Measurements from ENCODE around the gene GCK.

Gene GCK

DNA sequence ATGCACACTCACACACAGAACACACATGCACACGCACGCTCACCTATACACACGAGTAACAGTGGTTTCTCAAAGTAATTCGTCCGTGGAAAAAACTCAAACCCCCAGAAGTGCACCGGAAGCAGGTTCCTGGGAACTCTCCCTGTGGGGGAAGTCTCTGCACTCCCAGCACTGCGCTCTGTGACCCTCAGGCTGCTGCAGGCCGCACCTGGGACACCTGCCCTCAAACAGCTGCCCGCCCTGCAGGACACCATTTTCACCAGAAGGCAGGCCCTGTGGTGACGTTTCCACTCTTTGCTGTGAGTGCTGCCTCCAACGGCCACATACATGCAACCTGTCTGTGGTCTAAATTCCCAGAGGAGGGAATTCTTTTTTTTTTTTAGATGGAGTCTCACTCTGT lies 32.8 kb upstream of the GCK start:
- no peak for DNase-seq

DNA sequence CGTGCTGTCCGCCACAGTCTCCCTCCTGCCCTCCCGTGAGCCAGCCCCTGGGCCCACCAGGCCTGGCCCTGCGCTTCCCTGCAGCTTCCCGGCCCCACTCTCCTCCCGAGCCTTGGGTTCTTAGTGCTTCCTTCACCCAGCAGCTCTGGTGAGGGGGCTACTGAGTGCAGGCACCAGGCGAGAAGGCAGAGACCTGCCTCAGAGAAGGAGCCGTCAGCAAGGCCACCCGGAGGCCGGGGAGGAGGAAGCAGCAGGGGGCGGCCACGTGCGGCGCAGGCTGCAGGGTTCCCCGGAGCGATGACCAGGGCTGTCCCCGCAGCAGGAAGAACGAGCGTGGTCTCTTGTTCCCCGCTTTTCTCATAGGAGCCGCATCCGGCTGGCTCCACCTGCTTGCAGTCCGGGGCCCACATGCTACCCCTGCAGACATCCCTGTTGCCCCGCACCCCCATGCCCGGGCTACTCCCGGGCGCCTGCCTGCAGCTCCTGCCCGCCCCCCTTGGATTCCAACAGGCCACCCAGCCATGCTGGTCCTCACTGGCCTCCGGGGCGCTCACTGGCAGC lies 32.1 kb upstream of the GCK start:
- DNase-seq = no peak

- no peak for DNase-seq
Observed at GRCh38 chr7:44220358-44221112, 31.3 kb upstream of the GCK start.

- DNase-seq = no peak
Observed at GRCh38 chr7:44220046-44220357, 30.8 kb upstream of the GCK start.

- no peak for DNase-seq
Observed at GRCh38 chr7:44219371-44220045, 30.3 kb upstream of the GCK start.

- no peak for DNase-seq
Observed at GRCh38 chr7:44218418-44219201, 29.4 kb upstream of the GCK start.

GRCh38 chr7:44217852-44218402 lies 28.7 kb upstream of the GCK start:
- DNase-seq = no peak

GRCh38 chr7:44217223-44217714 lies 28.0 kb upstream of the GCK start:
- DNase-seq = no peak

GRCh38 chr7:44216521-44217222 lies 27.4 kb upstream of the GCK start:
- no peak for DNase-seq

DNA sequence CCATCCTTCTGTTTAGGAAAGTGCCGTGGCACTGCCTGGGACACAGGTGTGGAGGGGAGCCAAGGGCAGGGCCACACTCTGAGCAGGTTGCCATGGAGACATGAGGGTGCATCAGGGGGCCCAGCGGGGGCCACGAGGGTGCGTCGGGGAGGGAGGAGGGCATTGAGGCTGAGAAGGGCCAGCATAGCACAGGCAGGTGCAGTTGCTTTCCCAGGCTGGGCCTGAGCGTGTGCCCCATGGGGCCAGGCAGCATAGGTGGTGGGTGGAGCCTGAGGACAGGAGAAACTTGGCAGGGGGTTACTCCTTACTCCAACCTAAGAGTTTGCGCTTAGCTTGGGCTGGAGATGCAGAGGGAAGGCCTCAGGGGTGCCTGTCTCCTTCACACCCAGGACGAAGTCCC lies 26.8 kb upstream of the GCK start:
- no peak for DNase-seq

DNA sequence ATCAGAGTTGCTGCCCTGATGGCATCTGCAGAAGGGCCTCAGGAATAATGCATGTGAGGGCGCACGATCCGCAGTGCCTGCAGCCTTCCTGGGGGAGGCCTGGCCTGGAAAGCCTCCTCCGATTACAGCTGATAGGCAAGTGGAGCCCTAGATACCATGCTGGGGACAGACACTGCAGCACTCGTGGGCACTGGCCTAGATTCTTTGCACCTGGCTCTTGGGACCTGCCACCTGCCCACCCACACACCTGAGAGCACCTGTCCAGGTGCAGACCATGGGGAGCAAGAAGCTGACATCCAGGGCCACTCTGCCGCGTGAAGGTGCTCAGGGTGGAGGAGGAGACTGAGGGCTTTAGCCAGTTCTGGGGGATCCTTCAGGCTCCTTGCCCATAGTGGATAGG lies 26.3 kb upstream of the GCK start:
- no peak for DNase-seq

DNA sequence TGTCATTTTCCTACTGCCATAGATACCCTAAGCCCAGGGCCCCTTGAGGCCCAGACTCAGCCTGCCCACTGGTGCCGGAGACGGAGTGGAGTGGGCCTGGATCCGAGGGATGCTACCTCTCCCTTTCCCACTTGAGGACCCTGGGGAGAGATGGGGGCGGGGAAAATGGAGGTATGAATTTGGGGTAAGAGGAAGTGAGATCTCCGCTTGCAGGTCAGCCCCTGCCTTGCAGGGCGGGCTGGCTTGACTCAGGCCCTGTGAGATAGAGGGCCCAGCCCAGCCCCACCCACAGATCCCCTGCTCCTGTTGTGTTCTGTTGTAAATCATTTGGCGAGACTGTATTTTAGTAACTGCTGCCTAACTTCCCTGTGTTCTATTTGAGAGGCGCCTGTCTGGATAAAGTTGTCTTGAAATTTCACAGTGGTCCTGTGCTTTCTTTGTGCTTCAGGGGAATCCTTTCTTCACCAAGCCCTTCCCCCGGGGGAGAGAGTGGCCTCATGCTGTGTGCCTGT lies 24.7 kb upstream of the GCK start:
- DNase-seq = no peak

- no peak for DNase-seq
Observed at GRCh38 chr7:44213206-44213876, 24.1 kb upstream of the GCK start.

DNA sequence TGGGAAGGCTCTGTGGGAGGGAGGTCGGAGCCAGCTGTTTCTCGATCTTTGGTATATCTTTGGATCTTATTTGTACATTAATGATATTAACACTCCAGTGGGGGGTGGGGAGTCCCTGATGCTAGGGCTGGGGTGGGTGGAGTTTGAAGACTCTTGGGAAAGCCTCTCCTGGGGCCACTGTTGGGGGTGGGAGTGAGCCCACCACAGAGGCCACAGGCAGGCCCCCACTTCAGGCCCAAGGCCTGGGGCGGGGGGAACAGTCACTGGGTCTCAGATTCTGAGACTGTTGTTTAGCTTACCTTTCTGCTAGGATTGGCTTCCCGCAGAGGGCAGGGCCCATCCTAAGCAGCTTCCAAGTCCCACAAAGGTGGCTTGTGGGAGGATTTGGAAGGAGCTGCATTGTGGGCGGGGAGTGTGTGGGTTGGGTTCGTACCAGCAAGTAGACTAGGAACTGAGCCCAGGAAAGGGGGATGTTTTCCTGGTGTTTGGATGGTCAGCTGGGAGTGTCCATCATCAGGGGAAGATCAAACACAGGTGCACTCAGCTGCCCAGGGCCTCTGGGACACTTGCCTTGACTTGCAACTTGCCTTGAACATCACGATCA lies 23.4 kb upstream of the GCK start:
- DNase-seq = no peak

DNA sequence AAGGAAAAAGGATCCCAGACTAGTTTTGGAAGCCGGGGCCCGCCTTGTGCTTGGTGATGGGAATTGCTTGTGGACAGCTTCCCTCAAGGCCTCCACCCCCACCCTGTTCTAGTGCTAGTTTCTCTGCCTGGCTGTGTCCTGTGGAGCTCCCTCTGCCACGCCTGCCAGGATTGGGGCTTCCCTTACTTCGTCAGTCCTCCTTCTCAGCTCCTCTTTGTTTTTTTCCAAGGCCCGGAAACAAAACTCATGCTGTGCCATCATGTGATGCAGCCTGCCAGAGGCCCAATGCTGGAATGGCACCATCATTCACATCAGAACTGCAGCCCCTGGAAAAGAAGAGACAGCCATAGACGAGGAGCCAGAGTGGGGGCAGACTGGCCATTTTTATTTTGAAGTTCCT lies 22.8 kb upstream of the GCK start:
- no peak for DNase-seq

DNA sequence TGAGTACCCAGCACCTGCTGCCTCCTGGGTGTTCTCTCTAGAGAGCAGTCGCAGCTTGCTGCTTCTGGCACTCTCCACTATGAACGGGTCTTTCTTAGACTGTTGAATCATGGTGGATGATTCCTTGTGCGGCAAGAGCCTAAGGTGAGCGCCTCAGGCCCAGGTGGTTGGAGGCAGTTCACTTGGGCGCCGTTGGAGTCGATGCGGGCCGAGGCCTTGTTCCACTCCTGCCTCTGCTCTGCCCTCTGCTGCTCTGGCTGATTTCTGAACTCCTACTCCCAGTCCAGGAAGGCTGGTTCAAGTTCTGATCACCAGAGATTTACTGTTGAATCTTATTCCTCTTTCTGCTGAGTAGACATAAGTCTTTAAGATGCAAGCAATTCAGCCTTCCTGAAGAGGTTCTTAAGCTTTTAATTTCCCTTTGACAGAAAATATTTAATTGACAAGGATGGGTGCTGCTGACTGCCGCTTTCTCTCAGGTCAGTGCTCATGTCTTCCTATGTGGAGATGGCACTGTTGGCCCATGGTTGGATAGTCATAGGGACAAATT lies 22.0 kb upstream of the GCK start:
- DNase-seq = no peak

DNA sequence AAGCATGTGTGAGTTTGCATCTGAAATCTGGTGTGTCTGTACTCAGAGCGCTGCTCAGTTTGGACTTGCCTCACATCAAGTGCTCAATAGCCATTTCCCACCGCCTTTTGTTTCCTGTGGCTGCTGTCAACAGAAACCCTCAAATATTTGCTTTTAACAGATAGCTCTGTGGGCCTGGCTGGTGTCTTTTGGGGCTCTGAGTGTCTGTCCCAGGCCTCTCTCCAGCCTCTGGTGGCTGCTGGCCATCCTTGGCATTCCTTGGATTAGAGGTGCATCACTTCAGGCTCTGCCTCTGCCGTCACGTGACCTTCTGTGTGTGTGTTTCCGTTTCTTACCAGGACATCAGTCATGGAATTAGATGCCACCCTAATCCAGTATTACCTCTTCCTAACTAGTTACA lies 20.9 kb upstream of the GCK start:
- no peak for DNase-seq

GRCh38 chr7:44208085-44208484 lies 18.8 kb upstream of the GCK start:
- DNase-seq = no peak

GRCh38 chr7:44206008-44206407 lies 16.8 kb upstream of the GCK start:
- no peak for DNase-seq

- DNase-seq = no peak
Observed at GRCh38 chr7:44201813-44202212, 12.6 kb upstream of the GCK start.

Data from NCI-H1930 (cell line).